HG02973 (cell line): ENCODE results near the gene ARID1B.
"Not testable (repeated sequence)": the region's sequence is repeated elsewhere in the genome, so short reads cannot be mapped to it uniquely, and the experiment has no call there.

Experiments
- ATAC-seq: cut with Tn5 transposase; IDR thresholded peaks from one replicate; pipeline ENCODE4 v1.9.1; 2021; ENCODE audit warnings: moderate library complexity; ENCODE audit not compliant: unreplicated experiment

ARID1B gene

GRCh38 chr6:156980948-156981347 lies 203.8 kb downstream of the ARID1B start:
- ATAC-seq, result no peak

- ATAC-seq, result no peak
These were observed 205.0 kb downstream of the ARID1B start for GRCh38 chr6:156982168-156982567.

- not testable (repeated sequence) for ATAC-seq
These were observed 205.7 kb downstream of the ARID1B start for GRCh38 chr6:156982864-156983263.

GRCh38 chr6:156984178-156984738 lies 207.1 kb downstream of the ARID1B start:
- peak; percentile 63 for ATAC-seq

- no peak for ATAC-seq
These were observed 208.1 kb downstream of the ARID1B start for GRCh38 chr6:156985309-156985708.

- peak; percentile 59 for ATAC-seq
These were observed 211.3 kb downstream of the ARID1B start for GRCh38 chr6:156988276-156989158.

- no peak for ATAC-seq
These were observed 212.1 kb downstream of the ARID1B start for GRCh38 chr6:156989159-156989806.

- ATAC-seq, result no peak
These were observed 215.0 kb downstream of the ARID1B start for GRCh38 chr6:156992020-156992804.

GRCh38 chr6:156993713-156994112 lies 216.5 kb downstream of the ARID1B start:
- no peak for ATAC-seq

- ATAC-seq, result no peak
These were observed 217.3 kb downstream of the ARID1B start for GRCh38 chr6:156994215-156995076.

- ATAC-seq, result no peak
These were observed 218.3 kb downstream of the ARID1B start for GRCh38 chr6:156995502-156995901.

- no peak for ATAC-seq
These were observed 219.1 kb downstream of the ARID1B start for GRCh38 chr6:156996265-156996664.

GRCh38 chr6:156998794-156999330 lies 221.7 kb downstream of the ARID1B start:
- ATAC-seq, result no peak

GRCh38 chr6:156999762-157000161 lies 222.6 kb downstream of the ARID1B start:
- ATAC-seq, result no peak

GRCh38 chr6:157001716-157002115 lies 224.5 kb downstream of the ARID1B start:
- no peak for ATAC-seq

- no peak for ATAC-seq
These were observed 225.6 kb downstream of the ARID1B start for GRCh38 chr6:157002774-157003173.

GRCh38 chr6:157005940-157006339 lies 228.8 kb downstream of the ARID1B start:
- no peak for ATAC-seq

- no peak for ATAC-seq
These were observed 231.4 kb downstream of the ARID1B start for GRCh38 chr6:157008568-157008967.

- no peak for ATAC-seq
These were observed 235.2 kb downstream of the ARID1B start for GRCh38 chr6:157012355-157012754.
